Neuron (in vitro differentiated cells): ENCODE measurements around the gene TBC1D16.
"Not testable (repeated sequence)": the region's sequence is repeated elsewhere in the genome, so short reads cannot be mapped to it uniquely, and the experiment has no call there.

Source experiments
- H2AFZ ChIP-seq: one replicate; pipeline ENCODE4 v1.6.1; 2013; ENCODE audit warnings: low read depth, mild to moderate bottlenecking, inconsistent platforms, low read length, moderate library complexity
- H3K27me3 ChIP-seq: one replicate; pipeline ENCODE4 v1.6.1; 2013; ENCODE audit warnings: low read length; ENCODE audit not compliant: insufficient read depth
- H3K36me3 ChIP-seq: one replicate; pipeline ENCODE4 v1.6.1; 2013; ENCODE audit warnings: low read length; ENCODE audit not compliant: insufficient read depth
- H3K4me1 ChIP-seq: one replicate; pipeline ENCODE4 v1.6.1; 2013; ENCODE audit warnings: low read length; ENCODE audit not compliant: insufficient read depth
- H3K4me3 ChIP-seq: 2 replicates; pipeline ENCODE4 v1.5.1; 2013; ENCODE audit warnings: mild to moderate bottlenecking, low read length, moderate library complexity
- H3K9me3 ChIP-seq: one replicate; pipeline ENCODE4 v1.6.1; 2013; ENCODE audit warnings: low read length

TBC1D16 gene

DNA sequence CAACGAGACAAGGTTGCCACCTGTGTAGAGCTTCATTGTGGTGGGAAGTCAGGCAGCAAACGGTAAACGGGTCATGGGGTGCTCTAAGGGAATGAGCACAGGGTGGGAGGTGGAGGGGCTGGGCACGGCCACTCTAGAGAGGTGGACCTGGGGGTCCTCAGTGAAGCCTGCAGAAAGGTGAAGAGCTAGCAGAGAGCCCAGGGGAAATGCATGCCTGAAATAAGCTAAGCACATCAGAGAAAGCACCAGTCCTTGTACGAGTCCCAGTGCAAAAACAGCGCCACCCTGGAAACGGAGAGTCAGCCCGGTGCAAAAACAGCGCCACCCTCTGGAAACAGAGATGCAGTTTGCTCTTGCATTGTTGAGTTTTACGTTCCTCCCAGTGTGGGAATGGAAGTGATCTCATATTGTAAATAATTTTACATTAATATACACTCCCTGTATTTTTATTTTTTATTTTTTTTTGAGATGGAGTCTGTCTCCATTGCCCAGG is 65.0 kb downstream of the TBC1D16 start:
- peaks cover 2% of the 10 kb centered on the region for H3K9me3 ChIP-seq
- H3K27me3 ChIP-seq, result no peaks in the 10 kb centered on the region
- peaks cover 7% of the 10 kb centered on the region for H3K36me3 ChIP-seq
- peaks cover 3% of the 10 kb centered on the region for H3K4me1 ChIP-seq
- no peak overlapping the region for H3K4me3 ChIP-seq
- no peak overlapping the region for H2AFZ ChIP-seq

DNA sequence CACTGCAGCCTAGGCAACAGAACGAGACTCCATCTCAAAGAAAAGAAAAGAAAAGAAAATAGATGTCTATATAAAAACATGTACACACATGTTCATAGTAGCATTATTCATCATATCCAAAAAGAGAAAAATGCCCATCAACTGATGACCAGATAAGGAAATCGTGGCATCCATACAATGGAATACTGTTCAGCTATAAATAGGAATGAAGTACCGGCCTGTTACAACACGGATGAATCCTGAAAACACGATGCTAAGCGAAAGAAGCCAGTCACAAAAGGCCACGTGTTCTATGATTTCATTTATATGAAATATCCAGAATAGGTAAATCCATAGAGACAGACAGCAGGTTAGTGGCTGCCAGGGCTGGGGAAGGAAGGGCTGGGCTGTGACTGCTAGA is 65.8 kb downstream of the TBC1D16 start:
- Histone ChIP-seq H3K9me3 (peaks cover 2% of the 10 kb centered on the region), H3K36me3 (peaks cover 7% of the 10 kb centered on the region), H3K4me1 (peaks cover 3% of the 10 kb centered on the region), H3K27me3 (no peaks in the 10 kb centered on the region), H2AFZ (no peak overlapping the region), H3K4me3 (no peak overlapping the region)

DNA sequence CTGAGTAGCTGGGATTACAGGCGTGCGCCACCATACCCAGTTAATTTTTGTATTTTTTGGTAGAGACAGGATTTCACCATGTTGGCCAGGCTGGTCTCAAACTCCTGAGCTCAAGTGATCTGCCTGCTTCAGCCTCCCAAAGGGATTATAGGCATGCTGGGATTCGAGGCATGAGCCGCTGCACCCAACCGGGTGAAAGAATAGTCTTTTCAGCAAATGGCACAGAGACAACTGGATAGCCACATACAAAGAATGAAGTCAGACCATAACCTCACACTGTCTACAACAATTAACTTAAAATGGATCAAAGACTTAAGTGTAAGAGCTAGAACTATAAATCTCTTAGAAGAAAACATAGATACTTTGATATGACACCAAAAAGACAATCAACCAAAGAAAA is 67.6 kb downstream of the TBC1D16 start:
- peaks cover 7% of the 10 kb centered on the region for H3K36me3 ChIP-seq

DNA sequence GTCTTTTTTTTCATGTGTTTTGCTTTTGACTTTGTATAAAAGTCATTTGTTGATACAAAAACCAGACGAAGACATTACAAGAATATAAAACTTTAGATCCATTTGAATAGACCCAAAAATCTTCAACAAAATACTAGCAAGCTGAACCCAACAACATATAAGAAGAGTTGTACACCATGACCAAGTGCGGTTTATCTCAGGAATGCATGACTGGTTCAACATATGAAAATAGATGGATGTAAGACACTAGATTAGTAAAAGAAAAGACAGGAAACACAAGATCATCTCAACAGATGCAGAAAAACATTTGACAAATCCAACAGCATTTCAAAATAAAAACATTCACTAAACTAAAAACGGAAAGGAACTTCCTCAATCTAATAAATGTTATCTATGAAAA is 69.0 kb downstream of the TBC1D16 start:
- Histone ChIP-seq H3K27me3 (no peaks in the 10 kb centered on the region), H2AFZ (no peak overlapping the region), H3K4me3 (no peak overlapping the region), H3K4me1 (no peaks in the 10 kb centered on the region), H3K9me3 (peaks cover 2% of the 10 kb centered on the region), H3K36me3 (peaks cover 3% of the 10 kb centered on the region)

More for the DNA sequence above, 67.6 kb downstream of the TBC1D16 start:
- no peak overlapping the region for H2AFZ ChIP-seq
- H3K4me3 ChIP-seq, result no peak overlapping the region
- no peaks in the 10 kb centered on the region for H3K4me1 ChIP-seq
- H3K27me3 ChIP-seq, result no peaks in the 10 kb centered on the region
- peaks cover 2% of the 10 kb centered on the region for H3K9me3 ChIP-seq

- Histone ChIP-seq H3K4me1 (no peaks in the 10 kb centered on the region), H2AFZ (no peak overlapping the region), H3K4me3 (no peak overlapping the region), H3K36me3 (peaks cover 3% of the 10 kb centered on the region), H3K9me3 (peaks cover 5% of the 10 kb centered on the region), H3K27me3 (no peaks in the 10 kb centered on the region)
Measured at GRCh38 chr17:79965806-79966205, 69.9 kb downstream of the TBC1D16 start.

GRCh38 chr17:79962467-79962866 is 73.2 kb downstream of the TBC1D16 start:
- H3K9me3 ChIP-seq, H3K36me3 ChIP-seq, H3K4me3 ChIP-seq, H3K27me3 ChIP-seq, H2AFZ ChIP-seq, H3K4me1 ChIP-seq: not testable (repeated sequence)

DNA sequence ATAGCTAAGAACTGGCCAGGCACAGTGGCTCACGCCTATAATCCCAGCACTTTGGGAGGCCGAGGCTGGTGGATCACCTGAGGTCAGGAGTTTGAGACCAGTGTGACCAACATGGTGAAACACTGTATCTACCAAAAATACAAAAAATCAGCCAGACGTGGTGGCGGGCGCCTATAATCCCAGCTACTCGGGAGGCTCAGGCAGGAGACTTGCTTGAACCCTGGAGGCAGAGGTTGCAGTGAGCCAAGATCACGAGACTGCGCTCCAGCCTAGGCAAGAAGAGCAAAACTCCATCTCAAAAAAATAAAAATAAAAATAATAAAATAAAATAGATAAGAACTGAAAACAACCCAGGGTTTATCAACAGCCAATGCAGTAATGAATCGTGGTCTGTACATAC is 74.1 kb downstream of the TBC1D16 start:
- not testable (repeated sequence) for H3K36me3 ChIP-seq, H2AFZ ChIP-seq, H3K27me3 ChIP-seq, H3K9me3 ChIP-seq, H3K4me1 ChIP-seq, H3K4me3 ChIP-seq

GRCh38 chr17:79960788-79961522 is 74.7 kb downstream of the TBC1D16 start:
- peaks cover 3% of the 10 kb centered on the region for H3K9me3 ChIP-seq
- H3K4me1 ChIP-seq, result no peaks in the 10 kb centered on the region
- no peaks in the 10 kb centered on the region for H3K27me3 ChIP-seq
- no peak overlapping the region for H3K4me3 ChIP-seq
- H3K36me3 ChIP-seq, result no peaks in the 10 kb centered on the region
- no peak overlapping the region for H2AFZ ChIP-seq

DNA sequence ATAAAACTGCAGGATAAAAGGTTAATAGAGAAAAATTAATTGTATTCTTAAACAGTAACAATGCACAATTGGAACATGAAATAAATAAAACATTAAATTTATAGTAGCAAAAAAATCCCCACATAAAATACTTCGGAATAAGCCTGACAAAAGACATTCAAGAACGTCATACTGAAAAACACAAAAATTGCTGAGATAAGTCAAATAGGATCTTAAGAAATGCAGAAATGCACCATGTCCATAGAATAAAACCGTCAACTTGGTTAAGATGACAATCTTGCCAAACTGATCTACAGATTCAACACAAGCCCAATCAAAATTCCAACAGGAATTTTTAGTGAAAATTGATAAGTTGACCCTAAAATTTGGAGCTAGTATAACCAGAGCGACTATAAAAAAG is 76.6 kb downstream of the TBC1D16 start:
- Histone ChIP-seq H3K4me3 (no peak overlapping the region), H2AFZ (no peak overlapping the region), H3K27me3 (no peaks in the 10 kb centered on the region), H3K9me3 (peaks cover 3% of the 10 kb centered on the region), H3K36me3 (no peaks in the 10 kb centered on the region), H3K4me1 (peaks cover 1% of the 10 kb centered on the region)

DNA sequence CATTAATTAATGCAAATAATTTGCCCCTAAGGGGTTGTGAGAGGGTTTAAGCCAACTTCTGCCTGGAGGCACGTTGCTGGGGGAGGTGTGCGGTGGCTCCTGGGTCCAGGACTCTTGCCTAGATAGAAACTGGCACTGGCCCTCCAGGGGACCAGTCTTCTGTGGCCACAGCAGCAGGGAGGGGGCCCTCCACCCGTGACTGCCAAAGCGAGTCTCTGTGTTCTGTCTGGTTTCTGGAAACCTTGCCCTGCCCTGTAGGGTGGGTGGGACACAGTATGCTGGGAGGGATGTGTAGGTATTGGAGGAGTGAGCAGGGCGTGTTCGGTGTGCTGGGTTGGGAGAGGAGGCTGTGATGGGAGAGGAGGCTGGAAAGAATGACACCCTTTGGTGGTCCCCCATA is 78.8 kb downstream of the TBC1D16 start:
- H3K9me3 ChIP-seq, result peaks cover 3% of the 10 kb centered on the region
- peaks cover 17% of the 10 kb centered on the region for H3K4me1 ChIP-seq
- no peaks in the 10 kb centered on the region for H3K36me3 ChIP-seq
- H3K27me3 ChIP-seq, result no peaks in the 10 kb centered on the region
- H2AFZ ChIP-seq, result no peak overlapping the region
- no peak overlapping the region for H3K4me3 ChIP-seq

GRCh38 chr17:79956441-79956735 is 79.3 kb downstream of the TBC1D16 start:
- not testable (repeated sequence) for H3K27me3 ChIP-seq, H3K9me3 ChIP-seq, H3K4me3 ChIP-seq, H2AFZ ChIP-seq, H3K36me3 ChIP-seq
- H3K4me1 ChIP-seq, result peaks cover 21% of the 10 kb centered on the region

DNA sequence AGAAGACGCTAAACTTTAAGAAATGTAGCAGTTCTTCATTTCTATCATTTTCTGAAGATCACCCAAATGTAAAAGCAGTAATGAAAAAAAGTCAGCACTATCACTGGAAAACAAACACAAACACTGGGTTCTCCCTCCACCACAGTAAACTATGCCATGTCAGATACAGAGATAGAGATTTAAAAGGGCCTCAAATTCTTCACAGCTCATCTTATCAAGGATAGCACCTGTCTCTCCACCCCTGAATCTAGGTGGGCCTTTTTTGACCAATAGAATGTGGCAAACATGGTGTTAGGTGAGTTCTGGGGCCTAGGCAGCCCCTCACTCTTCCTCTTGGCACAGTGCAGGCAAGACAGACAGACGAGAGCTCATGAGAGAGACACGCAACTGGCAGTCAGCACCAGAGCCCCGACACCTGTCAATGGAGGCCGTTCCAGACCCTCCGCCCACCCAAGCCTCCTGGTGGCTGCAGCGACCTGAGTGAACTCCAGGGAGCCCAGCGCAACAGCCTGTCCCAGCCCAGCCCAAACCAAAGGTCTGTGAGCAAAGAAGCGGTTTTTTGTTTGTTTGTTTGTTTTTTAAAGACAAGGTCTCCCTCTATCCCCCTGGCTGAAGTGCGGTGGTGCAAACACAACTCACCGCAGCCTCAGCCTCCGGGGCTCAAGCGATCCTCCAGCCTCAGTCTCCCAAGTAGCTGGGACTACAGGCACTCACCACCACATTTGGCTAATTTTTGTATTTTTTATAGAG is 79.8 kb downstream of the TBC1D16 start:
- H3K4me3 ChIP-seq, result no peak overlapping the region
- H2AFZ ChIP-seq, result no peak overlapping the region
- H3K4me1 ChIP-seq, result peaks cover 26% of the 10 kb centered on the region
- H3K27me3 ChIP-seq, result no peaks in the 10 kb centered on the region
- H3K36me3 ChIP-seq, result no peaks in the 10 kb centered on the region
- no peaks in the 10 kb centered on the region for H3K9me3 ChIP-seq

DNA sequence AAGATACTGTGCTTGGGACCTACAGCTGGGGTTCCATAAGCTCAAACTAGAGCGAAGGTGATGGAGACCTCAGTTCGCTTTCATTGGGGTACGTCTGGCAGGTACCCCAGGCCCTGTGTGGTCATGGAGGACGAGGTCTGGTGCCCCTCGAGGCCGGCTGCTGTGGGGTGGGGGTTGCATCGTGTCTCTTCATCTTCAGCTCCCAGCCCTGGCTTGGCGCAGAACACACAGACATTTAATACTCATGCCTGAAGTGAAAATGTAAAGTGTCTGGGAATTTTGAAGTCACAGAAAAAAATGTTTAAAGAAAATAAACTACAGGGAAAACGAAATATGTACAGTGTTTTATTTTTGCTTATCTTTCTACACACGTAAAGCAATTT is 80.5 kb downstream of the TBC1D16 start:
- H2AFZ ChIP-seq, result no peak overlapping the region
- H3K27me3 ChIP-seq, result no peaks in the 10 kb centered on the region
- no peak overlapping the region for H3K4me3 ChIP-seq
- H3K9me3 ChIP-seq, result no peaks in the 10 kb centered on the region
- H3K36me3 ChIP-seq, result no peaks in the 10 kb centered on the region
- H3K4me1 ChIP-seq, result peaks cover 33% of the 10 kb centered on the region
